HepG2 (cell line): ENCODE results near the gene FGD6. TPM values are rescaled to one million over a fixed set of nuclear protein-coding genes. Genes with fewer than 3 reads are reported as not detected.
A peak's percentile ranks its signal among the peaks of the same experiment; 100 is the strongest.

ENCODE experiments used
- ARID5B ChIP-seq: IDR thresholded peaks from 2 replicates; pipeline ENCODE4 v1.4.0; 2020; ENCODE audit warnings: mild to moderate bottlenecking, missing genetic modification reagents
- ASH2L ChIP-seq: fragments of 300-600, 200-600 bp; sonication (generic); IDR thresholded peaks from 2 replicates; pipeline ENCODE4 v1.7.0; 2017; ENCODE audit warnings: low read depth, mild to moderate bottlenecking, moderate library complexity, mixed read lengths, low read length; ENCODE audit not compliant: insufficient read length
- ATAD3A ChIP-seq: sonication (generic); formaldehyde crosslinking; IDR thresholded peaks from 2 replicates; pipeline ENCODE4 v1.4.0; 2020; ENCODE audit warnings: missing genetic modification reagents
- CREB1 ChIP-seq, 2 experiments: fragments of 450-650 bp in 1 of 2; IDR thresholded peaks; 2 replicates each; pipeline ENCODE4 v1.6.1; 2016 to 2017; ENCODE audit warnings: control low read depth in 1 of 2, mild to moderate bottlenecking in 1 of 2, missing compliant biosample characterization in 1 of 2, missing genetic modification characterization in 1 of 2
- ELF1 ChIP-seq: sonication (generic); formaldehyde crosslinking; IDR thresholded peaks from 2 replicates; pipeline ENCODE4 v1.4.0; 2020; ENCODE audit warnings: missing genetic modification reagents
- MEF2D ChIP-seq: sonication (generic); formaldehyde crosslinking; IDR thresholded peaks from 2 replicates; pipeline ENCODE4 v1.5.1; 2020; ENCODE audit warnings: mild to moderate bottlenecking, missing genetic modification reagents
- NR2F2 ChIP-seq: IDR thresholded peaks from 2 replicates; pipeline ENCODE4 v1.6.1; 2012; ENCODE audit warnings: low read depth, inconsistent platforms, borderline replicate concordance
- NR2F6 ChIP-seq, 2 experiments: IDR thresholded peaks; 2 replicates each; pipeline ENCODE4 v1.6.1; 2016; ENCODE audit warnings: antibody characterized with exemption in 1 of 2, mild to moderate bottlenecking in 1 of 2
- RCOR2 ChIP-seq: IDR thresholded peaks from 2 replicates; pipeline ENCODE4 v1.6.1; 2016; ENCODE audit warnings: missing biosample characterization, missing genetic modification reagents
- SIX4 ChIP-seq: sonication (generic); formaldehyde crosslinking; IDR thresholded peaks from 2 replicates; pipeline ENCODE4 v1.4.0; 2020; ENCODE audit warnings: missing genetic modification reagents
- TSC22D2 ChIP-seq: sonication (generic); formaldehyde crosslinking; IDR thresholded peaks from 2 replicates; pipeline ENCODE4 v1.5.1; 2020; ENCODE audit warnings: missing genetic modification reagents, mild to moderate bottlenecking, borderline replicate concordance
- ZBTB42 ChIP-seq: sonication (generic); formaldehyde crosslinking; IDR thresholded peaks from 2 replicates; pipeline ENCODE4 v1.5.0; 2020; ENCODE audit warnings: mild to moderate bottlenecking, missing genetic modification reagents
- ZNF143 ChIP-seq: sonication (generic); formaldehyde crosslinking; IDR thresholded peaks from 2 replicates; pipeline ENCODE4 v1.4.0; 2020; ENCODE audit warnings: missing genetic modification reagents
- ZNF275 ChIP-seq: sonication (generic); formaldehyde crosslinking; IDR thresholded peaks from 2 replicates; pipeline ENCODE4 v1.8.0; 2022; ENCODE audit warnings: missing genetic modification reagents, mild to moderate bottlenecking, inconsistent platforms, borderline replicate concordance
- ZNF816 ChIP-seq: sonication (generic); formaldehyde crosslinking; IDR thresholded peaks from 2 replicates; pipeline ENCODE4 v1.8.0; 2022; ENCODE audit warnings: missing genetic modification reagents, mild to moderate bottlenecking, borderline replicate concordance
- polyA plus RNA-seq, 8 experiments: library from polyadenylated mRNA; depleted of rRNA in 3 of 8; stranded (reverse) in 7 of 8; unstranded in 1 of 8; fragments of >200 nt; fragmentation: Illumina TruSeq in 4 of 8; extraction: Trizol in 4 of 8; gene quantifications; 2 replicates each; pipeline versions ENCODE4 v1.2.1 to v1.2.3, GENCODE V29; 2011 to 2016; ENCODE audit warnings: low read depth in 4 of 8, missing spikeins in 1 of 8, mixed read lengths in 1 of 8; ENCODE audit not compliant: insufficient read depth in 1 of 8
- total RNA-seq, 5 experiments: library from RNA; depleted of rRNA; stranded (reverse); fragments of >200 nt; fragmentation: Illumina TruSeq; extraction: Trizol; gene quantifications; 2 replicates each; pipeline ENCODE4 v1.2.3, GENCODE V29; 2016; ENCODE audit warnings: low read depth in 1 of 5
- TF ChIP-seq, protein P1 (sequence below): sonication (generic); formaldehyde crosslinking; IDR thresholded peaks from 2 replicates; pipeline ENCODE4 v1.4.0; 2020; ENCODE audit warnings: mild to moderate bottlenecking, missing genetic modification reagents

FGD6 gene
- total and polyA plus RNA-seq, 2 of the 13 experiments (the other 11 are each of a cell fraction or from before 2014, with no cell fraction given): 2.2 to 4.3 TPM

DNA sequence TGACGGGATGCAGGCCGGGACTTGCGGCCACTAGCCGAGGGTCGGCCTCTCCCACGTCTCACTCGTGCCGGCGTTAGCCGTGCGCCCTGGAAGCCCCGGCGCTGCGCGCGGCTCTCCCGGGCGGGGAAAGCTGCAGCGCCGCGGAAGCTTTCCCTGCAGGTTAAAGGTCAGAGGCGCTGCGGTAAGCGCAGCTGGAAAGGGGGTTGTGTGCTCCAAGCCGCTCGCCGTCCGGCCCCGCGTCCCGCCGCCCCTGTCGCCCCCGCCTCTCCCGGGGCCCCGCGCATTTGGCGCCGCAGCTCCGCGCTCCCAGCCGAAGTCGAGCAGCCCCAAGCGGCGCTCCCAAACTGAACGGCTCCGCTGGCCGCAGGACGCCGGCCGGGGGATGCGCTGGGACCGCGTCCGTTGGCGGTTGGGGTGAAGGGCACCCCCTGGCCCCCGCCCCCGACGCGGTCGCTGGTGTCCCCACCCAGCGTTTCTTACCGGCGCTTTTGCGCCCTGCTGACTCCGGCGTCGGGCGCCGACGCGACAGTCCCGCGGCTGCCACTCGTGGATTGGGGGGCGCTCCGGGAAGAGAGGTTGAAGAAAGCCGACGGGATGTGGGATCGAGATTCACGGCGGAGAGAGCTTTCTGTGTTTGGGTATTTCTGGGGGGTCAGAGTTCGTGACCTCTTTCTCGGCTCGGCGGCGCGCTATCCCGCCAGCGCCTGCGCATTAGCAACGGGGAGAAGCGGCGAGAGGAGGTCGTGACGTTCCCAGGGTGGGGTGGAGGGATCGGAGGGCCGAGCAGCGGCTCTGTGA is 144.2 kb downstream of the FGD6 start, which contains the start of gene NR2C1 (continued):
- TF ChIP-seq SIX4 (CRISPR knock-in tag) (no peak), ARID5B (peak; percentile 46), ELF1 (CRISPR knock-in tag) (peak; percentile 57), RCOR2 (CRISPR knock-in tag) (0 out of 2 replicates have a peak, but pooled peaks have one; percentile 16), ZBTB42 (CRISPR knock-in tag) (no peak), ZNF143 (no peak), ASH2L (peak; percentile 96), NR2F2 (peak; percentile 93), ATAD3A (no peak), ZNF816 (CRISPR knock-in tag) (no peak), MEF2D (CRISPR knock-in tag) (0 out of 2 replicates have a peak, but pooled peaks have one; percentile 59), ZNF275 (CRISPR knock-in tag) (peak; percentile 57; the same call in 1 of the 2 replicates), CREB1 (IDR thresholded peaks at IDR 0.05) (peak; percentile 79), CREB1 (CRISPR knock-in tag; IDR thresholded peaks at IDR 0.05) (peak; percentile 90), NR2F6 (IDR thresholded peaks at IDR 0.05) (peak; percentile 97), NR2F6 (CRISPR knock-in tag; IDR thresholded peaks at IDR 0.05) (peak; percentile 99), TSC22D2 (CRISPR knock-in tag) (no peak)
- TF ChIP-seq, protein P1, sequence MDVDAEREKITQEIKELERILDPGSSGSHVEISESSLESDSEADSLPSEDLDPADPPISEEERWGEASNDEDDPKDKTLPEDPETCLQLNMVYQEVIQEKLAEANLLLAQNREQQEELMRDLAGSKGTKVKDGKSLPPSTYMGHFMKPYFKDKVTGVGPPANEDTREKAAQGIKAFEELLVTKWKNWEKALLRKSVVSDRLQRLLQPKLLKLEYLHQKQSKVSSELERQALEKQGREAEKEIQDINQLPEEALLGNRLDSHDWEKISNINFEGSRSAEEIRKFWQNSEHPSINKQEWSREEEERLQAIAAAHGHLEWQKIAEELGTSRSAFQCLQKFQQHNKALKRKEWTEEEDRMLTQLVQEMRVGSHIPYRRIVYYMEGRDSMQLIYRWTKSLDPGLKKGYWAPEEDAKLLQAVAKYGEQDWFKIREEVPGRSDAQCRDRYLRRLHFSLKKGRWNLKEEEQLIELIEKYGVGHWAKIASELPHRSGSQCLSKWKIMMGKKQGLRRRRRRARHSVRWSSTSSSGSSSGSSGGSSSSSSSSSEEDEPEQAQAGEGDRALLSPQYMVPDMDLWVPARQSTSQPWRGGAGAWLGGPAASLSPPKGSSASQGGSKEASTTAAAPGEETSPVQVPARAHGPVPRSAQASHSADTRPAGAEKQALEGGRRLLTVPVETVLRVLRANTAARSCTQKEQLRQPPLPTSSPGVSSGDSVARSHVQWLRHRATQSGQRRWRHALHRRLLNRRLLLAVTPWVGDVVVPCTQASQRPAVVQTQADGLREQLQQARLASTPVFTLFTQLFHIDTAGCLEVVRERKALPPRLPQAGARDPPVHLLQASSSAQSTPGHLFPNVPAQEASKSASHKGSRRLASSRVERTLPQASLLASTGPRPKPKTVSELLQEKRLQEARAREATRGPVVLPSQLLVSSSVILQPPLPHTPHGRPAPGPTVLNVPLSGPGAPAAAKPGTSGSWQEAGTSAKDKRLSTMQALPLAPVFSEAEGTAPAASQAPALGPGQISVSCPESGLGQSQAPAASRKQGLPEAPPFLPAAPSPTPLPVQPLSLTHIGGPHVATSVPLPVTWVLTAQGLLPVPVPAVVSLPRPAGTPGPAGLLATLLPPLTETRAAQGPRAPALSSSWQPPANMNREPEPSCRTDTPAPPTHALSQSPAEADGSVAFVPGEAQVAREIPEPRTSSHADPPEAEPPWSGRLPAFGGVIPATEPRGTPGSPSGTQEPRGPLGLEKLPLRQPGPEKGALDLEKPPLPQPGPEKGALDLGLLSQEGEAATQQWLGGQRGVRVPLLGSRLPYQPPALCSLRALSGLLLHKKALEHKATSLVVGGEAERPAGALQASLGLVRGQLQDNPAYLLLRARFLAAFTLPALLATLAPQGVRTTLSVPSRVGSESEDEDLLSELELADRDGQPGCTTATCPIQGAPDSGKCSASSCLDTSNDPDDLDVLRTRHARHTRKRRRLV (CRISPR knock-in tag): 0 out of 2 replicates have a peak, but pooled peaks have one; percentile 46
